Transverse colon (tissue), 4 donors: ENCODE results near the gene WNT9A. TPM values are rescaled to one million over a fixed set of nuclear protein-coding genes. Genes with fewer than 3 reads are reported as not detected.

ENCODE experiments used
- DNase-seq: peaks from one replicate; pipeline ENCODE4 v3.0.0-alpha.2; 2019
- H3K27ac ChIP-seq, 4 donors: fragments of 200-600 bp; sonication (generic); 2 replicates each; pipeline ENCODE4 v1.5.1; 2016 to 2018; ENCODE audit warnings: inconsistent platforms in 4 of 4
- H3K27me3 ChIP-seq: fragments of 200-600 bp; sonication (generic); 2 replicates; pipeline ENCODE4 v1.5.1; 2017; ENCODE audit warnings: inconsistent platforms
- H3K36me3 ChIP-seq, 4 donors: fragments of 200-600 bp; sonication (generic); 2 replicates each; pipeline ENCODE4 v1.5.1; 2017 to 2019; ENCODE audit warnings: inconsistent platforms in 4 of 4
- H3K4me1 ChIP-seq, 4 donors: fragments of 200-600 bp; sonication (generic); 2 replicates each; pipeline ENCODE4 v1.5.1; 2017 to 2020; ENCODE audit warnings: inconsistent platforms in 4 of 4
- H3K4me3 ChIP-seq, 4 donors: fragments of 200-600 bp; sonication (generic); 1 replicate in 1 of 4; 2 replicates in 3 of 4; pipeline versions ENCODE4 v1.5.1 to v1.6.1; 2017 to 2019; ENCODE audit warnings: inconsistent platforms in 4 of 4
- H3K9me3 ChIP-seq, 2 donors: fragments of 200-600 bp; sonication (generic); 2 replicates each; pipeline ENCODE4 v1.5.1; 2017 to 2019; ENCODE audit warnings: inconsistent platforms in 2 of 2
- CTCF ChIP-seq, 5 experiments: fragments of 200-600 bp in 3 of 5; fragments of 450-650 bp in 2 of 5; sonication (generic) in 3 of 5; IDR thresholded peaks; 1 replicate in 2 of 5; 2 replicates in 3 of 5; pipeline ENCODE4 v1.5.1; 2016 to 2017; ENCODE audit warnings: antibody characterized with exemption in 5 of 5, inconsistent platforms in 3 of 5, mild to moderate bottlenecking in 2 of 5, moderate library complexity in 1 of 5
- EP300 ChIP-seq: sonication (generic); formaldehyde crosslinking; IDR thresholded peaks from one replicate; pipeline ENCODE4 v1.6.1; 2017; ENCODE audit warnings: antibody characterized with exemption, low read depth
- POLR2A ChIP-seq: fragments of 450-650 bp; IDR thresholded peaks from one replicate; pipeline ENCODE4 v1.6.1; 2016; ENCODE audit warnings: antibody characterized with exemption, mild to moderate bottlenecking, moderate library complexity
- POLR2AphosphoS5 ChIP-seq, 3 donors: sonication (generic); formaldehyde crosslinking; IDR thresholded peaks; one replicate each; pipeline ENCODE4 v1.6.1; 2016; ENCODE audit warnings: antibody characterized with exemption in 3 of 3
- WGBS, 2 donors: methylation state at CpG; one replicate each; pipeline ENCODE4 v1.1.5; 2018; ENCODE audit warnings: low coverage in 1 of 2; 5-methylcytosine and 5-hydroxymethylcytosine counted together
- in situ Hi-C, 4 donors: fragments of 200-750 bp; cut with MboI; loops; one replicate each; pipeline versions ENCODE4 v1.15.0 to v1.15.1; 2017; ENCODE audit warnings: low sequenced_read_pairs in 3 of 4, low pct_ligation_motif_present in 1 of 4, low pct_unique_long_range_greater_than_20kb in 1 of 4
- intact Hi-C: fragments of 100-400 bp; cut with DNase I; formaldehyde crosslinking; loops from one replicate; pipeline ENCODE4 v1.15.1; 2023; ENCODE audit warnings: low total_unique reads
- total RNA-seq, 4 donors: library from RNA; depleted of rRNA; stranded (reverse); fragments of >200 nt; gene quantifications; one replicate each; pipeline ENCODE4 v1.1.0, GENCODE V29; 2016

The WNT9A gene
- total RNA-seq, 4 donors from 2014 or later, result 1.2 to 4.0 (median 1.8) TPM

- no peaks in the 10 kb centered on the region for H3K27me3 ChIP-seq
- no peaks in the 10 kb centered on the region for H3K36me3 ChIP-seq
- WGBS, 2 donors, result 87% methylated on average over 27 of the region's 27 CpGs; no CpG with 5 or more reads in 1 of the 2 donors
- in situ Hi-C loops, result no loop called here
- H3K4me3 ChIP-seq, result no peak overlapping the region
- H3K4me1 ChIP-seq, result no peaks in the 10 kb centered on the region
- H3K9me3 ChIP-seq, result no peaks in the 10 kb centered on the region
- intact Hi-C loops, result no loop called here
- peak; percentile 1 for DNase-seq
- no peak overlapping the region for H3K27ac ChIP-seq
- TF ChIP-seq POLR2A (no peak), POLR2AphosphoS5 (IDR thresholded peaks at IDR 0.05) (no peak), EP300 (no peak), CTCF (IDR thresholded peaks at IDR 0.05) (no peak)
These were observed 53.6 kb downstream of the WNT9A start for GRCh38 chr1:227893949-227894721.

- Histone ChIP-seq H3K27me3 (no peaks in the 10 kb centered on the region), H3K4me1 (no peaks in the 10 kb centered on the region), H3K9me3 (no peaks in the 10 kb centered on the region), H3K4me3 (no peak overlapping the region), H3K27ac (no peak overlapping the region), H3K36me3 (no peaks in the 10 kb centered on the region)
- WGBS, 2 donors, result 85% methylated on average over 7 of the region's 9 CpGs; no CpG with 5 or more reads in 1 of the 2 donors
- in situ Hi-C loops, result no loop called here
- TF ChIP-seq CTCF (IDR thresholded peaks at IDR 0.05), result no peak
- TF ChIP-seq POLR2A, result no peak
- no peak for TF ChIP-seq EP300
- no peak for TF ChIP-seq POLR2AphosphoS5 (IDR thresholded peaks at IDR 0.05)
- DNase-seq, result no peak
- intact Hi-C loops, result no loop called here
These were observed 54.3 kb downstream of the WNT9A start for GRCh38 chr1:227893300-227893948.

GRCh38 chr1:227892489-227893299 is 55.0 kb downstream of the WNT9A start:
- Histone ChIP-seq H3K27me3 (no peaks in the 10 kb centered on the region), H3K27ac (no peak overlapping the region), H3K36me3 (no peaks in the 10 kb centered on the region), H3K4me3 (no peak overlapping the region), H3K4me1 (no peaks in the 10 kb centered on the region), H3K9me3 (no peaks in the 10 kb centered on the region)
- no peak for TF ChIP-seq POLR2AphosphoS5 (IDR thresholded peaks at IDR 0.05)
- no peak for TF ChIP-seq POLR2A
- no peak for TF ChIP-seq CTCF (IDR thresholded peaks at IDR 0.05)
- no peak for TF ChIP-seq EP300
- peak; percentile 3 for DNase-seq
- intact Hi-C loops (no loop called here), in situ Hi-C loops (no loop called here)
- 69% methylated on average over 17 of the region's 17 CpGs; no CpG with 5 or more reads in 1 of the 2 donors for WGBS, 2 donors

GRCh38 chr1:227891955-227892488 is 55.7 kb downstream of the WNT9A start:
- Histone ChIP-seq H3K9me3 (no peaks in the 10 kb centered on the region), H3K27ac (no peak overlapping the region), H3K27me3 (no peaks in the 10 kb centered on the region), H3K4me3 (no peak overlapping the region), H3K4me1 (peaks cover 0 to 5% (median 4%) of the 10 kb centered on the region in 4 donors), H3K36me3 (no peaks in the 10 kb centered on the region)
- intact Hi-C loops (no loop called here), in situ Hi-C loops (no loop called here)
- no peak for DNase-seq
- WGBS, 2 donors, result 93 to 100% methylated on average over 1 to 6 of the region's 6 CpGs
- no peak for TF ChIP-seq EP300
- no peak for TF ChIP-seq POLR2A
- TF ChIP-seq CTCF (IDR thresholded peaks at IDR 0.05), result no peak
- TF ChIP-seq POLR2AphosphoS5 (IDR thresholded peaks at IDR 0.05), result no peak
